Islet of Langerhans (tissue), 1 donor: ENCODE measurements around the gene ABCA13.

ENCODE experiments used
- FAIRE-seq: peaks from one replicate; lab custom pipeline; 2011; peaks lifted over from hg19 to GRCh38; lab: Jason Lieb, UNC

Gene ABCA13

DNA sequence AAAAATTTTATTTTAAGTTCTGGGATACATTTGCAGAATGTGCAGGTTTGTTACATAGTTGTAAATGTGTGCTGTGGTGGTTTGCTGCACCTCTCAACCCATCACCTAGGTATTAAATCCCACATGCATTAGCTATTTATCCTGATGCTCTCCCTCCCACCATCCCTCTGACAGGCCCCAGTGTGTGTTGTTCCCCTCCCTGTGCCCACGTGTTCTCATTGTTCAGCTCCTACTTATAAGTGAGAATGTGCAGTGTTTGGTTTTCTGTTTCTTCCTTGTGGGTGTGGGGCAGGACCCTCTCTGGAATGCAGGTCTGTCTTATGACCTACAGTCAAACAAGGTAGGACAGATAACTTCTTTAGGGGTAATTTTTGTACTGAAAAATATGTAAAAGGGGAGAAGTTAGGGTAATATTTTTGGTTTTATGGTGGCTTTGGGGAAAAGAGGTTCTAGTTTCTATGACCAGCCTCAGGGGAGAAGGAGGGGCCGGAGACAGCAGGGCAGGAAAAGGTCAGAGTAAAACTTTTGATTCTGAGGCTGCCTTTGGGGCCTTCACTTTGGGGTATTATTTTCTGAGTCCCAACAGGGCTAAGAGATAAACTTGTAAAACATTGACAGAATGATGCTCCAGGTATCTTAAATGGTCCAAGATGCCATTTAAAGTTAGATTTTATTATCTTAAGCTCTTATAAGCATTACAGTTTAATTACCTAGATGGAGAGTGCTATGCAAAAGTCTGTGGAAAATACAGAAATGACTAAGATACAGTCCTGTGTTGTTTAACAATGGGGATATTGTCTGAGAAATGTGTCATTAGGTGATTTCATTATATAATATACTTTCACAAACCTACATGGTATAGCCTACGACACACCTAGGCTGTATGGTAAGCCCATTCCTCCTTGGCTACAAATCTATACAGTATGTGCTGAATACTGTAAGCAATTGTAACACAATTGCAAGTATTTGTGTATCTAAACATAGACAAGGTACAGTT, 354.8 kb downstream of the ABCA13 start:
- no peak for FAIRE-seq

DNA sequence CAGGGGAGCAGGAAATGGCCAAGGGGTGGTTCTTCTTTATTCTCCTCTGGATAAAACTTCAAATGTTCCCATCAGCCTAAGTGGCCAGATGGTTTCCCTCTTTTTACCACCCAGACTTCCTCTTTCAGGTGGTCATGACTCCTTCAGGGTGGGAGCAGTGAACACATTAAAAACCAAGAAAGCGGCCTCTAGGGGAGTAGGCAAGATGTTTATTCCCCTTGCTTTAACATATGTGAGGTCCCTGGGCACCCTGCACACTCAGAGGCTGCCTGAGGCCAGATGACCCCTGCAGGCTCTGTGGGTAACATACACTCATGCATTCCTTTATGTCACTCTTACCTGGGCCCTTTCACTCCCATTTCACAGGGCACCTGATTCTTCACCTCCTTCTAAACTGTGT, 357.4 kb downstream of the ABCA13 start:
- FAIRE-seq = no peak

DNA sequence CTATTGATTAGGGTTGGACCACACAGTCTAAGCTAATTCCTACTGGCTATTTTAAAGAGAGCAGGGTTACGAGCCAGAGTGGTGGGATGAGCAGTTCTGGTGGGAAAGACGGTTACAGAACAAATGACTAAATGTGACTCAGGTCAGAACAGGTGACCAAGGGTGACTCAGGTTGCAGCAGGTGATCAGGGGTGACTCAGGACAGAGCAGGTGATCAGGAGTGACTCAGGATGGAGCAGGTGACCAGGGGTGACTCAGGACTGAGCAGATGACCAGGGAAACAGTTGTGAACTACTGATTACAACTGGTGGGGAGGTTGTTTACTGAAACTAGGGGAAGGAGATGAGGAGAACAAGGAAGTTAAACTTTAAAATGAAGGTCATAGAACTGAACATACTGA, 366.3 kb downstream of the ABCA13 start:
- no peak for FAIRE-seq

DNA sequence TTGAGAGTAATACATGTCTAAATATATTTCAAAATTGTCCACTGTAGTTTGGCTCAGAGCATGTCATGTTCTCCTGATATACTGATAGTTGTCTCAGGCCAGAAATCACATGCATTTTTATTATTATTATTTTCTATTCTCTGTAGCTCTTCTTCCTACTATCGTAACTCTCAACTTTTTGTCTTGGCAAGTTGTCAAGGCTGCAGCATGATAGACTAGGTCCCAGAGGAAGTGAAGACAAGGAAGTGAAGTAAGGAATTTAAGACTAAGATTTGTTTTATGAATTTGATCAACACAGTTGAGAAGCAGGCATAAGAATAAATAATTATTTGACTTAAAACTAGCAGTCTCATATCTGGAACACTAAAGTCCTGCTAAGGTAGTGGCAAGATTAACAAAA, 369.5 kb downstream of the ABCA13 start:
- FAIRE-seq = no peak

DNA sequence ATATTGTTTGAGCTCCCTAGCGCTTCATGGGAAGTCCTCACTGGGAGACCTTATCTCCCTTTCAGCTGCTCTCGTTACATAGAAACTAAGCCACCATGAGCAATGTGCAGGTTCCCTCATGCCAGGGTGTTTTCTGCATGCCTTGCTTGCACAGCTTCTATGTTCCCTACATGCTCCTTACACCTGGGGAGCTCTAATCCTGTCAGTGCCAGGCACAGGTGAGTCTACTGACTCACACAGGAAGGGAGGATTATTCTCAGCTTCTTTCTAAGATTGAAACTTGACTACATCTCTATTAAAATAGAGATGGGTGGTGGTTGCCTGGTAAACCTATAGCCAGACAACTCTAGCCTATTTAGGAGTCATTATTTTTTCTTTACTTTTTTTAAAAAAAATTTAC, 377.4 kb downstream of the ABCA13 start:
- FAIRE-seq = no peak

DNA sequence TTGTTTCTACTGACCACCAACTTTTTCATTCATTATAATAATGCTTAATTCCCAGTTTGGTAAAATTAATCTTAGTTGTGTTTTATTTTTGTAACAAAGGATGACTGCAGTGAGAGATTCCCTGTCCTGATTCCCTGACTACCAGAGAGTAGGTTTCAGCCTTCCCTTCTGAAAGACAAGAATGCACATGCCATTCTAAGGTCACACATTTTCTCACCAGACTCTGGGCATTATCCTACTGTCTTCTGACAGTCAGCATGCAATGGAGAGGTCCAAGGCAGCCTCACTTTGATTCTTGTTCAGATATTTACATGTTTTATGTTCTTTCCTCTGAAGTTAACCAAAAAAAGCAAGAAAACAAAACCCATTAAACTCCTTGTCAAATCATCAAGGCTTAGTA, 380.4 kb downstream of the ABCA13 start:
- no peak for FAIRE-seq

DNA sequence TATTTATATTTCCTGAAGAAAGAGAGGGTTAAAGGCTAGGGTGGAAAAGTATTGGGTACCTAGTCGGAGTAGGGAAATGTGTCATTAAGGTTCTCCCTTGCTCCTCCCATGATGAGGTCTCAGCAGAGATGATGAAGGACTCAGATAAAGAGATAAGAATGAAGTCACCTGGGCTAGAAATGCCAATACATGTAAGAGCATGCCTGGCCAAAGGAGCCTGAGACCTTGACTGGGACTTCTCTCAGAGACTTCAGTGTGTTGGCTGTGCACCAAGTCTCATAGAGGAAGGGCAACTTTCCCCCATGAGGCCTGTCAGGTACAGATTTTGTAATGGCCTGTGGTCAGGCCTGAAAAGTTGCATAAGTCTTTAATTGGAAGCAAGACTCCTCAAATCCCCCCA, 392.1 kb downstream of the ABCA13 start:
- no peak for FAIRE-seq

DNA sequence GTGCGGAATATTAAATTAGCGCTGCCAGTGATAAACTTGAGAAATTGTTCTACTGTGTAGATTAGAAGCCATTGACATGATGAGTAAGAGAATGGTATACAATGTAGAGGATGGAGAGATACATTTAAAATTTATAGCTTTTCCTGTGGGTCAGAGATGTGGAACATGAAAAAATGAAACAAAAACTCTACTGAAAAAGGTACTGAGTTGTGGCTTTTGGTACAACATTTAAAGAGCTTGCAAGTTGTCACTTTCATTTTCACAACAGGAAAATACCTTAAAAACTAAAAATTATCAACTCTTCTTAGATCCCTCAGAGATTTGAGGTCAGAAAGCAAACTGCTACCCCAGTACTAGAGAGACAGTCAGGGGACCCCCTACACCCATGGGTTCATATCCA, 404.3 kb downstream of the ABCA13 start:
- FAIRE-seq = no peak

DNA sequence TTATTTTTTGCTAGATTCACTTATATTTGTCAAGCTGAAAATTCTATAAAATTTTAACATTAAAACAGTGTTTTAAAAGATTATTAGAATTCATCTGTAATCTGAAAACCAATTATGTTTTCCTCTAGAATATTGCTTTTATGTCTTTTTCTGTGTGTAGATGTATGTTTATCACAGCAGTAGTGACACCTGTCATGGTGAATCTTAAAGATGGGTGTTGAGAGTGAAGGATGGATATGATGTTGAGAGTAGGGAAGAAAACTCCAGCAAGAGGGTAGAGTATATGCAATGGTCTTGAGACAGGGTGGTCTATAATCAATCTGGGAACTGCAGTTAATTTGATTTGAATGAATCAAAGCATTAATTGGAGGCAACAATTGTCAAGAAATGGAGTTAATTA, 416.2 kb downstream of the ABCA13 start:
- no peak for FAIRE-seq

DNA sequence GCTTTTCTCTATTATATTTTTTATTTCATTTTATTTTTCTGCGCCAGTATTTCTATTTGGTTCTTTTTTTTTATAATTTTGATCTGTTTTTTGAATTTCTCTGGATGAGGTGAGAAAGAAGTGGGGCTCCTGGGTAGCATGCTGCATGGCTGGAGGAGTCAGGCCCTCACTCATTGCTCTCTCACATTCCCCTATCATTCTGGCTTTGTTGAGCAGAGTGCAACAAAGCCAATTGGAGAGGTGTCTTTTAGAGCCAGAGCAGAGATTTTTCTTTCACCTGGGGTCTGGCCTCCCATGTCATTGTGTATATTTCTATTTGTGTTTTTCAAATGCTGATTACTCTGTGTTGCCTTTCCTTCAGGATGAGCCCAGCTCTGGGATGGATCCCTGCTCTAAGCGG, 423.1 kb downstream of the ABCA13 start:
- no peak for FAIRE-seq

DNA sequence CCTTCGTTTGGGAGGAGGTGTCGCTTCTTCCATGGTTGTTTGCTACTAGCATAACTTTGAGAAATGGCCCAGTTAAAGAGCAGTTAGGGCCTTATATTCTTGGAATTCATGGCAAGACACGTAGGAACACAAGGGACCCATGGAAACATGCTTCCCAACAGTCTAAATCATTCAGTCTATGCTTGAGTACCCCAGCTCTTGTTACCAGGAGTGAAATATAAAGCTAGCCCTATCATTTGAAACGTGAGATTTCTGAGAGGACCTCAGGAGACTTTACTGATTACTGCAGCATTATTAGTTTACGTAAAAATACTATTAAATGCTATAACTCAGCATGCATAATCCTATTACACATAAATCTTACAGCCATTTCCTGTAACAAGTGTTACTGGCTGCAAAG, 424.5 kb downstream of the ABCA13 start:
- no peak for FAIRE-seq

DNA sequence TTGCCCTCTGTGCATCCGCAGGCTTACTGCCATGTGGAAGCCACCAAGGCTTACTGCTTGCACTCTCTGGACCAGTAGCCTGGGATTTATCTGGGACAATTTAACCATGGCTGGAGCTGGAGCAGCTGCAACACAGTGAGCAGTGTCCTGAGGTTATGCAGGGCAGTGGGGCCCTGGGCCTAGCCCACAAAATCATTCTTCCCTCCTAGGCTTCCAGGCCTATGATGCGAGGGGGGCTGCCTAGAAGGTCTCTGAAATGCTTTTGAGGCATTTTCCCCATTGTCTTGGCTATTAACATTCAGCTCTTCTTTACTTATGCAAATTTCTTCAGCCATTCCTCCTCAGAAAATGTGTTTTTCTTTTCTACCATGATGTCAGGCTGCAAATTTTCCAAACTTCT, 439.4 kb downstream of the ABCA13 start:
- no peak for FAIRE-seq

DNA sequence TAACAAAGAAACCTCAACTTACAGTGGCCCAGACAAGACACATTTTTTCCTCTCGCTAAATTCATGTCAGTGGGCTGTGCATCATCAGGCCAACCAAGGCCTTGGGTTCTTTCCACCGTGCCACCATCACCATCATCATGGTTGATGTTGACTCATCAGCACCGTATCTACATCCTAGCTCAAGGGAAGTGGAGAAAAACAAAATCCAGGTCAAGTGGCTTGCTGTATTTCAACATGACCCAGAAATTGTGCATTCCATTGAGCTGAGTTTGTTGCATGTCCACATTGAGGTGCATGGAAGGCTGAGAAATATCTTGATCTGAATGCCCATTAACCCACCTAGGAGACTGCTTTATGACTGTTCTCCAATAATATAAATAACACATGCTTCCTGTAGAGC, 440.7 kb downstream of the ABCA13 start:
- no peak for FAIRE-seq

DNA sequence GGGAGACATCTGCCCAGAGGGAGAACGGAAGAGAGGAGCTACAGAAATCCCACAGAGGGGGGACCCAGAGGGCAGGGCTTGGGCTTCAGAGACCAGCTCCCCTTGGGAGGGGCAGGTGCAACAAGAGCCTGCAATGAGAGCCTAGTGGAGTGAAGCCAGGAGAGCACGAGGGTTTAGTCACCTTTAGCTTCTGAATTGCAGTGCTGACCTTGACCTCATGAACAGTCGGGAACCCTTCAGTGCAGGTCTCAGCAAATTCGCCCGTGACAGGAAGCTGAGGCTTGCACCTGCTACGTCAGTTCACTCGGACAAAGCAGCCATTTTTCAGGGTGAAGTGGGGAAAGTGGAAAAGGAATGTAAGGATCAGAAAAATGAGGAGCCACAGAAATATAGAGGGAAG, 446.2 kb downstream of the ABCA13 start:
- FAIRE-seq = no peak

DNA sequence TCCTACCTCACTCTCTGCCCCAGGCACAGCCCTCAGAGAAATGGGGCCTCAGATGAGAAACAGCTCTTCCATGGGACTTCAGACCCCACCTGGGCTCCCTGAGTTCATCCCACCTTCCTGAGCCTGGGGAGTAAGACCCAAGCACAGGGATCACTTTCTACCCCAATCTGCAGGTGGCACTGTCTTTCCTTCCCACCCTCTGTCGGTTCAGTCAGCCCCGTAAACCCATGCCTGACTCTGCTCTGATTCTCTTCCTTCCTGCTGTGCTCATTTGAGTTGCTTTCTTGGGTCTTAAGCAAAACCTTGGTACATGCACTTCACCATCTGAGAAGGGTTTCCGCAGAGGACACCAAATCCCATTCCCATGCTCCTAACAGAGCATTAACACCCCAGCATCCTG, 446.7 kb downstream of the ABCA13 start:
- FAIRE-seq = no peak

DNA sequence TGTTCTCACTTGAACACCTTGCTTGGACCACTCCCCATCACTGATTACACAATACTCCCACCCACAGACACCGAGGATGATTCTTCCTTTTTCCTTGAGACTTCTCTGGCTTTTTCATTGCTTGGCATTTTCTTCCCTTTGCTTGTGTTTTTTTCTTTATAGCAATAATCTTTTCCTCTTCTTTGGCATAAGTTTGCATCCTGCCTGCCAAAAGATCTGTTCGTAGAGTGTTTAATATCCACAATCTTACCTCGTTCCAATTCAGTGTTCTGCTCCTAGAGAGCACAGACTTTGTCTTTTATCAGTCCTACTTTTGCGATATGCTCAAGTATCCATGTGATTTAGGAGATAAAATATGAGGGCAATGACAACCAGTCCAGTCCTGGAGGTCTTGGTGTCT, 449.8 kb downstream of the ABCA13 start:
- FAIRE-seq = no peak

DNA sequence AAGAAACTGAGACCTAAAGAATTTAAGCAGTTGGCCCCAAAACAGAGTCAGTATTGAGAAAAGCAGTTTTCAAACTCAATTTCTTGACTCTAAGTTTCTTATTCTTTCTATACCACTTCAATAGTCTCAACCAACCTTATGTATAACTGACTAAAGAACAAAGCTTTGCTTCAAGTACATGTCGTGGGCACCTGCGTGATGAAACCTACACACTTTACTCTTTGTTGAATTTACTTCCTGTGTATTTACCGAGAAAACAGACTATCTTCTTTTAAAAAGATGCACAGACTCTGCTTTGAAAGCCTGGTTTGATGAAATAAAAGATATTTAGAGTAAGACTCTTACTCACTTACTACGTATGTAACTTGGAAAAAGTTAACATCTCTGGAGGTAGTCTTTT, 455.9 kb downstream of the ABCA13 start:
- FAIRE-seq = no peak

DNA sequence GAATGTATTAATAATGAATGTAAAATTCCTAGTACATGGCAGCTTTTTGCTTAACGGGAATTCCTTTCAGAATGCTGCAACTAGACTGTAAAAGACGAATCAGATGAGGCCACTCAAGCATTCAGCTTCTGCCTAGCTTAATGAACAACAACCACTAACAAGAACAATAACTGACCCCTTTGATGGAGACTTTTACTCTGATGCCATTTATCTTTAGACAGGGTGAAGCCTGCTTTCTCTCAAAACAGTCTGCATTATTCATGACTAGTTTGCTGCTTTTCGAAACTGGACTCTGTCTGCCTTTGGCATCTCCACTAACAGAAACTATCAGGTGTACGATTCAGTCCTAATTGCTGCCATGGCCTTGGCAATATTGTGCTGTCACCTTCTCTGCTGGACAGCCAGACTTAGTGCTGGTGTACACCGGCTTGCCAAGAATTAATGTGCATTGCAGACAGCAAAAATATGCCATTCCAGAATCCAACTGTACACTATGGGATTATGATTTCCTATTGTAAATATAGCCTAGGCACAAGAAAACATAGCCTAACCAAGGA, 457.6 kb downstream of the ABCA13 start:
- no peak for FAIRE-seq

DNA sequence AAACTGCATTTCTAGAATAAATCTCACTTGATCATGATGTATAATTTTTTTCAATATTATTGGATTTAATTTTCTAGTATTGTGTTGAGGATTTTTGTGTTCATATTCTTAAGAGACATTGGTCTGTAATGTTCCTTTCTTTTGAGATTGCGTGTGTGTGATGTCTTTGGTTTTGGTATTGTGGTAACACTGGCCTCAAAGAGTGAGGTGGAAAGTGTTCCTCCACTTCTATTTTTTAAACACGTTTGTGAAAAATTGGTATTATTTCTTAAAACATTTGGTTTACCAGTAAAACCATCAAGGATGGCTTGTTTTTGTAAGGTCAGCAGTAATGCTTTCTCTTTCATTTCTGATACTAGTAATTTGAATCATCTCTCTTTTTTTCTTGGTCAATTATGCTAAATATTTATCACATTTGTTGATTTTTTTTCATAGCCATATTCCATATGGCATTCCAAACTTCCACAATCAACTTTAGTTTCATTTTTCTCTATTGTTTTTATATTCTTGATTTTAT, 462.9 kb downstream of the ABCA13 start:
- FAIRE-seq = no peak

DNA sequence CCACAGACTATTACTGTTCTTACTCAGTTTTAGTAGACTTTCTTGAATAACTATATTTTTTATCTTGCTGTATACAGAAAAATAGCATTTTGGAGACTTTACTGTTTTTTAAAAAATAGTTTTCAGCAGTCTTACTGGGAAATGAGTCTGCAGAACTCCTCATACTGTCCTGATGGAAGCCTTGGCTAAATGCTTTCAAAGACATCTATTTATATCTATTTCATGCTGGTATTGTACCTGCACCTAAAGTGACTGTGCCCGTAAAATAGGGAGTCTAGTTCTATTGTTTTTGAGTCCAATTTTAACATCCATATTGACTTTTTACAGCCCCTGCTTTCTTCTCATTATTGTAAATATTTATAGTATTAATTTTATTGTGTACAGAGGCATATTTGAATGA, 464.5 kb downstream of the ABCA13 start:
- no peak for FAIRE-seq

DNA sequence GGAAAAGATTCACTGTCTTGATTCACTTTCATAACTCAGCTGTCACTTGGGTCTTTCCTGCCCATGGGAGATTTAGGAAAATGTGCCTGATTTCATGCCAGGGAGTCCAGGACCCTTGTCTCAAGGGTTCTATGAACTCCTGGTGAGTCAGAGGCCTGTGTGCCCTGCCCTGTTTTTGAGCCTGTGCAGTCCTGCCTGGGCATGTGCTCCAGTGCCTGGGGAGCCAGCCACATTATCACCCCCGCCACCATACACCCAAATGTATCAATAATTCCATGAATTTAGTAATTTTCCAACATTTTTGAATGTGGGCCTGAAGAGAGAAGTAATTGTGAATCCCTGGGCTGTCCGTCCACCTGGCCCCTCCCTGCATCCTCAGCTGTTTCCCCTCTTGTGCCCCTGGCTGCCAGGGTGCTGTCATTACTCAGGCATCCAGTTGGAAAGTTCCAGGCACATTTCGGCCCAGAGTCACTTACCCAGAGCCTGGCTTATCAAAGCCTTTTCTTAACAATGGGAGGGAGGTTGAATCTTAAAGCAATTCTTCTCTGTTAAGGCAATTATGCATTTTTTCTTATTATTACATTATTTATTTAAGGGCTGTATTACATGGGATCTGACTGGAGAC, 465.2 kb downstream of the ABCA13 start:
- no peak for FAIRE-seq

DNA sequence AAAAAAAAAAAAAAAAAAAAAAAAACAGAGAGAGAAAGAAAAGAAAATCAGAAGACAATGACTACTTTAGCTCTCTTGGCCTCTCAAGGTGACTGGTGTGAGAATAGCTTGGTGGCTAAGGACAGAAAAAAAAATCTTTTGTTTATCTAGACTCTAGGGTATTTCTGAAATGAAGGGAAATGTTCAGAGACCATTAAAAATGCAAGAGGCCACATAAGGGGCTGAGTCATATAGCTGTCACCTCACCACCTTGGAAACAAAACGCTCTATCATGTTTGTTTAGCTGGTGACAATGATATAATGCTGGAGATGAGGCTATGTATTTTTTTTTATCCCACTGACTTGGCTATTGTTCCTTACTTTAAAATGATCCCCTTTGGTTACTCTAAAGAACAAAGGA, 466.1 kb downstream of the ABCA13 start:
- no peak for FAIRE-seq

DNA sequence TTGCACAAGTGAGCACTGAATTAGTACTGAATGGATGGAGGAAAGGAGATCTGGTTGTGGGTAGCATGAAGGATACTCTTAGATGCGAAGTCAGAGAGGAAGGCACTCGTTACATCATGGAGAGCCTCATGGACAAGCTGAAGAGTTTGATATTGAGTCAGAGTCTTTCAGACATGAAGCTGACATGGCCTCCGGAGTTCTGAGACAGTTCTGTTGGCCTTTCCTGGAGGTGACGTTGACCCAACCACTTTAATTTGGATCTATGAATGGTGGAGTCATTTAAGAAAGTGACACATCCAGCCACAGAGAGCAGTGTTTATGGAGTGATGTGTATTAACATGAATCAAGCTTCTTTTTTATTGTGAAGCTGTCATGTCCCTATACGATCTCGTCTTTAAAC, 466.8 kb downstream of the ABCA13 start:
- FAIRE-seq = no peak
